CD14-positive monocyte (primary cell): ENCODE data around the gene CHST11. TPM values are rescaled to one million over a fixed set of nuclear protein-coding genes. Genes with fewer than 3 reads are reported as not detected.

Experiments used
- DNase-seq, 3 donors: peaks; one replicate each; pipeline ENCODE4 v3.0.0-alpha.2; 2011 to 2022
- H2AFZ ChIP-seq: 2 replicates; pipeline ENCODE4 v1.6.0; 2012; ENCODE audit warnings: mild to moderate bottlenecking, low read depth, low read length, inconsistent platforms; ENCODE audit not compliant: insufficient read depth, poor library complexity, severe bottlenecking
- H3K27ac ChIP-seq, 2 donors: 1 replicate in 1 of 2; 2 replicates in 1 of 2; pipeline ENCODE4 v1.5.1; 2012 to 2013; ENCODE audit warnings: low read length in 2 of 2, control low read depth in 1 of 2, inconsistent platforms in 1 of 2, low read depth in 1 of 2, mild to moderate bottlenecking in 1 of 2
- H3K27me3 ChIP-seq, 2 donors: one replicate each; pipeline versions ENCODE4 v1.6.0 to v1.6.1; 2011 to 2013; ENCODE audit warnings: low read length in 2 of 2; ENCODE audit not compliant: control insufficient read depth in 2 of 2, insufficient read depth in 2 of 2
- H3K36me3 ChIP-seq, 2 donors: replicated peaks in 1 of 2; 1 replicate in 1 of 2; 2 replicates in 1 of 2; pipeline versions ENCODE4 v1.5.1 to v1.6.1; 2012 to 2013; ENCODE audit warnings: low read length in 2 of 2, control low read depth in 1 of 2, inconsistent platforms in 1 of 2, mild to moderate bottlenecking in 1 of 2; ENCODE audit not compliant: insufficient read depth in 2 of 2, control insufficient read depth in 1 of 2
- H3K4me1 ChIP-seq, 2 donors: 1 replicate in 1 of 2; 2 replicates in 1 of 2; pipeline versions ENCODE4 v1.5.1 to v1.6.1; 2012 to 2013; ENCODE audit warnings: low read length in 2 of 2, control low read depth in 1 of 2, inconsistent platforms in 1 of 2, mild to moderate bottlenecking in 1 of 2, moderate library complexity in 1 of 2; ENCODE audit not compliant: insufficient read depth in 2 of 2, control insufficient read depth in 1 of 2
- H3K4me2 ChIP-seq: replicated peaks from 2 replicates; pipeline ENCODE3; 2012; ENCODE audit warnings: low read length, moderate library complexity, mild to moderate bottlenecking; ENCODE audit not compliant: poor library complexity, severe bottlenecking; ENCODE audit errors: extremely low read depth
- H3K4me3 ChIP-seq, 3 experiments: fragments of 200-600 bp in 1 of 3; sonication (generic) in 1 of 3; replicated peaks in 1 of 3; 1 replicate in 2 of 3; 2 replicates in 1 of 3; pipeline ENCODE4 v1.5.1; 2011 to 2013; ENCODE audit warnings: low read length in 3 of 3, mild to moderate bottlenecking in 3 of 3, control low read depth in 2 of 3, low read depth in 2 of 3, inconsistent platforms in 1 of 3, moderate library complexity in 1 of 3
- H3K79me2 ChIP-seq: 2 replicates; pipeline ENCODE4 v1.6.0; 2012; ENCODE audit warnings: mild to moderate bottlenecking, control low read depth, inconsistent platforms, low read length, moderate library complexity; ENCODE audit not compliant: insufficient read depth
- H3K9ac ChIP-seq: 2 replicates; pipeline ENCODE4 v1.6.0; 2017; ENCODE audit warnings: low read length, mild to moderate bottlenecking; ENCODE audit not compliant: insufficient read depth, poor library complexity, severe bottlenecking
- H3K9me3 ChIP-seq, 2 donors: replicated peaks in 1 of 2; 1 replicate in 1 of 2; 2 replicates in 1 of 2; pipeline versions ENCODE4 v1.5.1 to v1.6.1; 2012 to 2013; ENCODE audit warnings: low read length in 2 of 2, control low read depth in 1 of 2; ENCODE audit not compliant: control insufficient read depth in 1 of 2, insufficient read depth in 1 of 2
- H4K20me1 ChIP-seq: 2 replicates; pipeline ENCODE4 v1.6.0; 2012; ENCODE audit warnings: mild to moderate bottlenecking, low read length, control low read depth, moderate library complexity; ENCODE audit not compliant: insufficient read depth
- H3K27ac Mint-ChIP-seq, 7 donors: one replicate each; pipeline ENCODE4 v1.8.0; 2020; ENCODE audit warnings: mild to moderate bottlenecking in 7 of 7, mixed read lengths in 7 of 7, moderate library complexity in 6 of 7, inconsistent platforms in 2 of 7
- H3K27me3 Mint-ChIP-seq, 3 donors: one replicate each; pipeline ENCODE4 v1.8.0; 2021 to 2022; ENCODE audit warnings: low read depth in 3 of 3, mild to moderate bottlenecking in 3 of 3, mixed read lengths in 3 of 3, moderate library complexity in 3 of 3, inconsistent platforms in 1 of 3
- H3K36me3 Mint-ChIP-seq, 2 donors: one replicate each; pipeline ENCODE4 v1.8.0; 2020; ENCODE audit warnings: mixed read lengths in 2 of 2, inconsistent platforms in 1 of 2, mild to moderate bottlenecking in 1 of 2
- H3K4me1 Mint-ChIP-seq: one replicate; pipeline ENCODE4 v1.8.0; 2020; ENCODE audit warnings: mild to moderate bottlenecking, mixed read lengths
- H3K4me3 Mint-ChIP-seq, 2 donors: one replicate each; pipeline ENCODE4 v1.8.0; 2020; ENCODE audit warnings: mild to moderate bottlenecking in 2 of 2, mixed read lengths in 2 of 2, moderate library complexity in 1 of 2
- H3K9me3 Mint-ChIP-seq, 7 donors: one replicate each; pipeline ENCODE4 v1.8.0; 2020 to 2022; ENCODE audit warnings: mixed read lengths in 7 of 7, mild to moderate bottlenecking in 6 of 7, moderate library complexity in 6 of 7, inconsistent platforms in 2 of 7
- CTCF ChIP-seq: fragments of 200-600 bp; IDR thresholded peaks from one replicate; pipeline ENCODE4 v1.8.0; 2022; ENCODE audit warnings: antibody characterized with exemption, mild to moderate bottlenecking
- WGBS: methylation state at CpG from one replicate; pipeline ENCODE4 v1.1.5; 2013; ENCODE audit warnings: missing lambda C conversion rate; ENCODE audit not compliant: insufficient coverage; 5-methylcytosine and 5-hydroxymethylcytosine counted together
- intact Hi-C, 2 donors: fragments of 100-400 bp; cut with micrococcal nuclease; formaldehyde crosslinking; loops; one replicate each; pipeline versions ENCODE4 v1.15.0 to v1.15.1; 2023
- polyA plus RNA-seq, 3 donors: library from polyadenylated mRNA; depleted of rRNA in 1 of 3; unstranded in 2 of 3; stranded (reverse) in 1 of 3; fragments of 300-500 nt in 2 of 3; fragments of >200 nt in 1 of 3; fragmentation: Illumina TruSeq in 2 of 3; gene quantifications; 1 replicate in 2 of 3; 2 replicates in 1 of 3; pipeline ENCODE4 v1.2.3, GENCODE V29; 2012 to 2021

Gene CHST11
- polyA plus RNA-seq, 3 donors: 44.4 to 66.6 (median 48.4) TPM

GRCh38 chr12:104517880-104518279 is 61.1 kb downstream of the CHST11 start:
- peaks cover 35 to 41% of the 10 kb centered on the region in 2 donors for H3K4me1 ChIP-seq
- H3K9me3 ChIP-seq: no peaks in the 10 kb centered on the region
- no peak overlapping the region for H3K27ac Mint-ChIP-seq
- no peak overlapping the region for H3K9ac ChIP-seq
- intact Hi-C loops: no loop called here
- no peak overlapping the region for H3K4me3 Mint-ChIP-seq
- no peak for DNase-seq
- no peak overlapping the region for H2AFZ ChIP-seq
- peaks cover 0 to 10% of the 10 kb centered on the region in 2 donors for H3K36me3 ChIP-seq
- peaks cover 99% of the 10 kb centered on the region for H4K20me1 ChIP-seq
- 99% methylated on average over 7 of the region's 10 CpGs for WGBS
- peaks cover 11 to 20% of the 10 kb centered on the region in 2 donors for H3K36me3 Mint-ChIP-seq
- no peak overlapping the region for H3K4me2 ChIP-seq
- H3K9me3 Mint-ChIP-seq: peaks cover 0 to 3% (median 0%) of the 10 kb centered on the region in 7 donors
- no peak for TF ChIP-seq CTCF
- peaks cover 100% of the 10 kb centered on the region for H3K79me2 ChIP-seq
- H3K4me3 ChIP-seq: no peak overlapping the region
- peaks cover 0 to 2% (median under 1%) of the 10 kb centered on the region in 3 donors for H3K27me3 Mint-ChIP-seq
- H3K4me1 Mint-ChIP-seq: peaks cover 76% of the 10 kb centered on the region
- no peaks in the 10 kb centered on the region for H3K27me3 ChIP-seq
- no peak overlapping the region for H3K27ac ChIP-seq

GRCh38 chr12:104519190-104520019 is 62.7 kb downstream of the CHST11 start:
- H3K4me2 ChIP-seq: no peak overlapping the region
- peaks cover 50 to 56% of the 10 kb centered on the region in 2 donors for H3K4me1 ChIP-seq
- peaks cover 100% of the 10 kb centered on the region for H3K79me2 ChIP-seq
- no peaks in the 10 kb centered on the region for H3K9me3 ChIP-seq
- Mint-ChIP-seq H3K36me3 (peaks cover 13% of the 10 kb centered on the region in 2 donors), H3K9me3 (peaks cover 0 to 3% (median 0%) of the 10 kb centered on the region in 7 donors), H3K27me3 (peaks cover 0 to 2% (median 1%) of the 10 kb centered on the region in 3 donors), H3K4me3 (no peak overlapping the region), H3K4me1 (peaks cover 87% of the 10 kb centered on the region), H3K27ac (peak overlapping the region in 1 of 7 donors; percentile 69)
- intact Hi-C loops: no loop called here
- H3K27ac ChIP-seq: no peak overlapping the region
- TF ChIP-seq CTCF: no peak
- DNase-seq: peak in 1 of 3 donors; percentile 11
- WGBS: 74% methylated on average over 2 of the region's 7 CpGs
- no peak overlapping the region for H2AFZ ChIP-seq
- H3K4me3 ChIP-seq: no peak overlapping the region
- H4K20me1 ChIP-seq: peaks cover 100% of the 10 kb centered on the region
- peaks cover 0 to under 1% of the 10 kb centered on the region in 2 donors for H3K36me3 ChIP-seq
- H3K9ac ChIP-seq: no peak overlapping the region
- no peaks in the 10 kb centered on the region for H3K27me3 ChIP-seq
